A549 (cell line): Measurements from ENCODE around the gene ARHGEF19. TPM values are rescaled to one million over a fixed set of nuclear protein-coding genes. Genes with fewer than 3 reads are reported as not detected.

Experiments
- ATAC-seq, 2 experiments: fragments of 200-7000 bp in 1 of 2; fragments of >200 bp in 1 of 2; cut with Nextera tagmentation in 1 of 2; cut with Tn5 transposase in 1 of 2; 3 replicates each; pipeline versions ENCODE4 v1.8.0 to v1.9.1; 2018 to 2020; ENCODE audit warnings: mild to moderate bottlenecking in 1 of 2, moderate library complexity in 1 of 2
- CTCF ChIA-PET: fragments of 300-600 bp; sonication (Branson Sonifier 250); formaldehyde crosslinking; extraction: SDS; loops from one replicate; lab custom pipeline; 2021; ENCODE audit warnings: antibody characterized with exemption, inconsistent platforms; lab: Yijun Ruan, JAX
- POLR2A ChIA-PET: fragments of 350-600 bp; formaldehyde crosslinking; extraction: SDS; loops from one replicate; lab custom pipeline; 2021; ENCODE audit warnings: antibody characterized with exemption, inconsistent platforms; lab: Yijun Ruan, JAX
- DNase-seq, 2 experiments: peaks; one replicate each; pipeline versions ENCODE4 v3.0.0 to v3.0.0-alpha.2; 2011 to 2016; ENCODE audit warnings: low read depth in 1 of 2, low spot score in 1 of 2
- FAIRE-seq: peaks from 2 replicates; lab custom pipeline; 2011; peaks lifted over from hg19 to GRCh38; lab: Jason Lieb, UNC
- H3K27ac ChIP-seq, 2 experiments: fragments of >200 bp; sonication (Bioruptor Twin); formaldehyde crosslinking; 3 replicates each; pipeline ENCODE4 v1.5.1; 2016 to 2017
- H3K4me1 ChIP-seq: fragments of >200 bp; sonication (Bioruptor Twin); formaldehyde crosslinking; 3 replicates; pipeline ENCODE4 v1.6.1; 2016
- H3K4me2 ChIP-seq: fragments of >200 bp; sonication (Bioruptor Twin); formaldehyde crosslinking; 3 replicates; pipeline ENCODE4 v1.6.1; 2016
- H3K4me3 ChIP-seq: fragments of >200 bp; sonication (Bioruptor Twin); formaldehyde crosslinking; 3 replicates; pipeline ENCODE4 v1.5.1; 2016
- H3K9me3 ChIP-seq: fragments of >200 bp; sonication (Bioruptor Twin); formaldehyde crosslinking; 3 replicates; pipeline ENCODE4 v1.6.1; 2016
- ATOH8 ChIP-seq: fragments of 250-450 bp; sonication (Bioruptor Pico); IDR thresholded peaks from 2 replicates; pipeline ENCODE4 v1.5.0; 2020; ENCODE audit warnings: low read depth, mild to moderate bottlenecking, moderate library complexity
- CEBPB ChIP-seq, 2 experiments: fragments of >200 bp in 1 of 2; sonication (Bioruptor Twin) in 1 of 2; formaldehyde crosslinking in 1 of 2; IDR thresholded peaks; 2 replicates each; pipeline ENCODE4 v1.6.1; 2012 to 2016
- E2F6 ChIP-seq: IDR thresholded peaks from 2 replicates; pipeline ENCODE4 v1.6.1; 2012; ENCODE audit warnings: low read depth, borderline replicate concordance
- ELK1 ChIP-seq: fragments of 150-350 bp; IDR thresholded peaks from 2 replicates; pipeline ENCODE4 v1.6.1; 2014; ENCODE audit warnings: low read depth, mild to moderate bottlenecking, low read length
- FOSB ChIP-seq: fragments of 250-450 bp; sonication (Bioruptor Pico); IDR thresholded peaks from 2 replicates; pipeline ENCODE4 v1.5.0; 2020; ENCODE audit warnings: mild to moderate bottlenecking, moderate library complexity
- FOXS1 ChIP-seq: fragments of 250-450 bp; sonication (Bioruptor Pico); IDR thresholded peaks from 2 replicates; pipeline ENCODE4 v1.5.0; 2020; ENCODE audit warnings: mild to moderate bottlenecking, moderate library complexity
- HDAC2 ChIP-seq: fragments of 200-600 bp; sonication (generic); IDR thresholded peaks from 2 replicates; pipeline ENCODE4 v1.6.1; 2016
- JUNB ChIP-seq: fragments of >200 bp; sonication (Bioruptor Twin); formaldehyde crosslinking; IDR thresholded peaks from 2 replicates; pipeline ENCODE4 v1.6.1; 2016
- KDM5A ChIP-seq: fragments of 200-600 bp; sonication (generic); IDR thresholded peaks from 2 replicates; pipeline ENCODE4 v1.6.1; 2016; ENCODE audit warnings: antibody characterized with exemption, mild to moderate bottlenecking
- MAFK ChIP-seq: fragments of 450-650 bp; IDR thresholded peaks from 2 replicates; pipeline ENCODE4 v1.6.1; 2014; ENCODE audit not compliant: partially characterized antibody
- NFE2L2 ChIP-seq: fragments of 150-350 bp; conservative IDR thresholded peaks from 2 replicates; pipeline ENCODE4 v1.6.1; 2014; ENCODE audit warnings: low read length
- NPAS2 ChIP-seq: fragments of 250-450 bp; sonication (Bioruptor Pico); IDR thresholded peaks from 2 replicates; pipeline ENCODE4 v1.8.0; 2022; ENCODE audit warnings: mild to moderate bottlenecking, moderate library complexity, borderline replicate concordance
- PBX3 ChIP-seq: IDR thresholded peaks from 2 replicates; pipeline ENCODE4 v1.6.1; 2012
- POLR2A ChIP-seq: IDR thresholded peaks from 2 replicates; pipeline ENCODE4 v1.6.1; 2012; ENCODE audit warnings: mild to moderate bottlenecking, low read length
- RCOR1 ChIP-seq: fragments of 150-350 bp; IDR thresholded peaks from 2 replicates; pipeline ENCODE4 v1.6.1; 2014; ENCODE audit warnings: antibody characterized with exemption, low read length, low read depth
- REST ChIP-seq: fragments of 200-600 bp; sonication (generic); IDR thresholded peaks from 2 replicates; pipeline ENCODE4 v1.6.1; 2016; ENCODE audit warnings: antibody characterized with exemption, mild to moderate bottlenecking, moderate library complexity
- SREBF2 ChIP-seq: fragments of 450-650 bp; IDR thresholded peaks from 2 replicates; pipeline ENCODE4 v1.6.1; 2014; ENCODE audit warnings: mild to moderate bottlenecking, moderate library complexity
- ZC3H11A ChIP-seq: fragments of 450-650 bp; IDR thresholded peaks from 2 replicates; pipeline ENCODE4 v1.6.1; 2014; ENCODE audit warnings: antibody characterized with exemption, mild to moderate bottlenecking
- ZSCAN20 ChIP-seq: fragments of 250-450 bp; sonication (Bioruptor Pico); IDR thresholded peaks from 2 replicates; pipeline ENCODE4 v1.8.0; 2022; ENCODE audit warnings: mild to moderate bottlenecking, moderate library complexity
- WGBS: methylation state at CpG from one replicate; pipeline ENCODE4 v1.1.6; 2017; ENCODE audit errors: missing lambda C conversion rate; 5-methylcytosine and 5-hydroxymethylcytosine counted together
- polyA plus RNA-seq, 4 experiments: library from polyadenylated mRNA; depleted of rRNA in 3 of 4; stranded (reverse); fragments of >200 nt; fragmentation: RNase III in 1 of 4; extraction: RNeasy Plus Mini Kit Qiagen cat#74134 plus additional on column Dnase treatment in 1 of 4; gene quantifications; 2 replicates in 3 of 4; 3 replicates in 1 of 4; pipeline ENCODE4 v1.2.3, GENCODE V29; 2011 to 2017

The ARHGEF19 gene
- polyA plus RNA-seq, 2 of the 4 experiments (the other 2 are of a cell fraction): 6.1 to 9.2 TPM

GRCh38 chr1:16206547-16207317 is 5.7 kb downstream of the ARHGEF19 start (continued):
- no peak for TF ChIP-seq REST
- TF ChIP-seq KDM5A: no peak
- no peak for TF ChIP-seq ATOH8
- no peak for TF ChIP-seq RCOR1
- TF ChIP-seq NFE2L2: no peak
- TF ChIP-seq ELK1: no peak
- TF ChIP-seq NPAS2: no peak
- no peak for TF ChIP-seq SREBF2
- no peak for TF ChIP-seq FOSB
- no peak for TF ChIP-seq ZC3H11A
- no peak for TF ChIP-seq JUNB
- peak; percentile 85 for TF ChIP-seq POLR2A
- 0 out of 2 replicates have a peak, but pooled peaks have one; percentile 13 for TF ChIP-seq E2F6
- no peak for TF ChIP-seq MAFK
- TF ChIP-seq FOXS1 (CRISPR knock-in tag): no peak
- no peak for TF ChIP-seq ZSCAN20 (CRISPR knock-in tag)
- no peak for TF ChIP-seq PBX3
- no peak for TF ChIP-seq HDAC2

GRCh38 chr1:16205891-16206546 is 6.4 kb downstream of the ARHGEF19 start:
- Histone ChIP-seq H3K27ac (peak overlapping the region; percentile 74 to 95), H3K9me3 (no peaks in the 10 kb centered on the region), H3K4me1 (peaks cover 26% of the 10 kb centered on the region), H3K4me2 (peak overlapping the region; percentile 79), H3K4me3 (peak overlapping the region; percentile 51)
- FAIRE-seq (no peak), ATAC-seq (peak; percentile 37 to 45; a peak in 5 of 6 replicates), DNase-seq (peak in 1 of 2 experiments; percentile 10)
- ChIA-PET POLR2A (interaction anchor here (1.7 to 2.3 kb wide), 2 partner anchors 11 to 31 kb away, joined by 5 to 29 read pairs; partner anchors contain the start of gene CPLANE2), CTCF (interaction anchor here (0.7 to 3.9 kb wide), 4 partner anchors 38 to 171 kb away, joined by 3 to 31 read pairs (median 6); no protein-coding TSS in a partner anchor)
- TF ChIP-seq NPAS2 (no peak), CEBPB (IDR thresholded peaks at IDR 0.05) (peak; percentile 41 to 74; a peak in 3 of 4 replicates)
- 0% methylated on average over 5 of the region's 38 CpGs for WGBS
